IPS-18a (cell line): ENCODE results near the gene PCBP3.

Experiments used
- H3K27ac ChIP-seq: one replicate; pipeline ENCODE4 v1.5.1; 2013; ENCODE audit warnings: low read length
- H3K27me3 ChIP-seq: one replicate; pipeline ENCODE4 v1.6.1; 2013; ENCODE audit warnings: mild to moderate bottlenecking, low read length; ENCODE audit not compliant: control insufficient read depth, insufficient read depth
- H3K36me3 ChIP-seq: one replicate; pipeline ENCODE4 v1.6.1; 2013; ENCODE audit warnings: low read depth, low read length; ENCODE audit not compliant: control insufficient read depth
- H3K4me1 ChIP-seq: one replicate; pipeline ENCODE4 v1.6.1; 2013; ENCODE audit warnings: low read depth, low read length; ENCODE audit not compliant: control insufficient read depth
- H3K4me3 ChIP-seq: one replicate; pipeline ENCODE4 v1.5.1; 2013; ENCODE audit warnings: low read length
- H3K9ac ChIP-seq: one replicate; pipeline ENCODE4 v1.6.1; 2013; ENCODE audit warnings: mild to moderate bottlenecking, low read length, moderate library complexity
- H3K9me3 ChIP-seq: one replicate; pipeline ENCODE4 v1.6.1; 2013; ENCODE audit warnings: low read depth, low read length; ENCODE audit not compliant: control insufficient read depth

Gene PCBP3

GRCh38 chr21:45888386-45889009, 245.0 kb downstream of the PCBP3 start:
- no peak overlapping the region for H3K27ac ChIP-seq
- no peaks in the 10 kb centered on the region for H3K4me1 ChIP-seq
- H3K9ac ChIP-seq, result no peak overlapping the region
- no peaks in the 10 kb centered on the region for H3K27me3 ChIP-seq
- H3K4me3 ChIP-seq, result no peak overlapping the region
- H3K36me3 ChIP-seq, result no peaks in the 10 kb centered on the region
- no peaks in the 10 kb centered on the region for H3K9me3 ChIP-seq

DNA sequence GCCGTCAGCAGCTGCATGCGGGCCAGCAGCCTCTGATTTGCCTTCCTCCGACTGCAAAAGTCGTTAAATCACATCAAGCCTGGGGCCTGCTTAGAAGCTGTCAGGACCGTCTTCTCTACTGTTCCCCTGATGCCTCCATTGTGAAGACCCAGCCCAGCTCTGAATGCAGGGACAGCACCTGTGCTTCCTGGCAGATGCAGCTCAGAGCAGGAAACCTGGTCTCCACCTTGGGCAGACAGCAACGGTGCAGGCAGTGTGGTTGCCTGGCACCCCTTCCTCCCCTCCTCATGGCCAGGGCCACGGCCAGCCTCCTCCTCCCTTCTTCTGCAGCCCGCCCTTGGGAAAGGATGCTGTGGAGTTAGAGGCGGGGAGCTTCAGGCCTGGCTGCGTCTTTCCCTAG, 245.7 kb downstream of the PCBP3 start:
- no peaks in the 10 kb centered on the region for H3K4me1 ChIP-seq
- no peaks in the 10 kb centered on the region for H3K9me3 ChIP-seq
- H3K27me3 ChIP-seq, result no peaks in the 10 kb centered on the region
- H3K27ac ChIP-seq, result no peak overlapping the region
- no peak overlapping the region for H3K4me3 ChIP-seq
- H3K9ac ChIP-seq, result no peak overlapping the region
- H3K36me3 ChIP-seq, result no peaks in the 10 kb centered on the region

DNA sequence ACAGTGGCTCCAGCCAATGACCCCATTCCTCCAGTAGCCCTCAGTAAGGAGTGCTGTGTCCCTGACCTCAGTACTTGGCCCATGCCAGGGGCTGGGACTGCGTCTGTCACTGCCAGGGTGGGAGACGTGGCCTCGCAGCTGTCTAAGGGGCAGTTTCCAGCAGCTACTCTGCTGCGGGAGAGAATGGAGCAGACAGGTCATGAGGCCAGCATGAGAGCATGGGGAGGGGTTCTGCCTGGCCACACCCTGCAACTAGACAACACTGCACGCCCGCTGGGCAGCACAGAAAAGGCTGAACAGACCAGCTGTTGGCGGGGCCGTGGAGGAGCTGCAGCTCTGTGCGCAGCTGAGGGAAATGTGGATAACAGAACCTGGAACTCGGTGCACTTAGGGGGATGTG, 246.4 kb downstream of the PCBP3 start:
- Histone ChIP-seq H3K9ac (no peak overlapping the region), H3K9me3 (no peaks in the 10 kb centered on the region), H3K4me3 (no peak overlapping the region), H3K36me3 (no peaks in the 10 kb centered on the region), H3K27me3 (no peaks in the 10 kb centered on the region), H3K27ac (no peak overlapping the region), H3K4me1 (no peaks in the 10 kb centered on the region)

DNA sequence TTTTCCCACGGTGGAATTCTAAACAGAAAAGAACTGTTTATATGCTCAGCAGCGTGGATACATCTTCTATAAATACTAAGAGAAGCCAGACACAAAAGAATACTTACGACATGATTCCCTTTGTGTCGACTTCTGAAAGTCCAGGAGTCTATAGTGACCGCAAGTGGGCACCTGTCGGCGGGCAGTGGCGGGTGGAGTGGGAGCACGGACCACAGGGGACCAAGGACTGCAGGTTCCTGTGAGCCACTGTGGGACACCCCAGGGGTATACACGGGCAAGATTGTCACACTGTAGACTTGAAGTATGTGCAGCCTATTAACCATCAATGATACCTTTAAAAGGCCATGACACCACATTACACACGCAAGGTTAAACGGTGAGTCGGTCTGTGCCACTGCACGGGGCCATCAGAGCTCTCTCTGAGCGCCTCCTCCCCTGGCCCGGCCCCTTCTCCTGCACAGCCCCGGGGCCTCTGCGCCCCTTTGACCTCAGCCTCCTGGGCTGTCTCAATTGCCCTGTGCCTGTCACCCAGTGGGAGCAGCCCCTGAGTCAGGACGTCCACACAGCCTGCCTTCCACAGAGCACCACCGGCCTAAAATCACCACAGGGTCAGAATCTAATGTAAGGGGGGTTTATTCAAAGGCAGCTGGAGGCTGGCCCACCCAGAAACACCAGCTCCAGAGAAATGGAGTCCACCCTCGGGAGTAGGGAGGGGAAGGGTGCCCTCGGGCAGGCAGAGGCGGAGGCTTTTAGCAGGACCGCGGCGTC, 248.0 kb downstream of the PCBP3 start:
- H3K4me3 ChIP-seq, result no peak overlapping the region

GRCh38 chr21:45892156-45892915, 248.8 kb downstream of the PCBP3 start:
- Histone ChIP-seq H3K27ac (no peak overlapping the region), H3K9me3 (no peaks in the 10 kb centered on the region), H3K4me3 (no peak overlapping the region), H3K9ac (no peak overlapping the region), H3K27me3 (no peaks in the 10 kb centered on the region), H3K36me3 (no peaks in the 10 kb centered on the region), H3K4me1 (no peaks in the 10 kb centered on the region)

More for the DNA sequence above, 248.0 kb downstream of the PCBP3 start:
- no peak overlapping the region for H3K9ac ChIP-seq
- H3K4me1 ChIP-seq, result no peaks in the 10 kb centered on the region
- H3K27ac ChIP-seq, result no peak overlapping the region
- no peaks in the 10 kb centered on the region for H3K36me3 ChIP-seq
- no peaks in the 10 kb centered on the region for H3K9me3 ChIP-seq
- no peaks in the 10 kb centered on the region for H3K27me3 ChIP-seq

DNA sequence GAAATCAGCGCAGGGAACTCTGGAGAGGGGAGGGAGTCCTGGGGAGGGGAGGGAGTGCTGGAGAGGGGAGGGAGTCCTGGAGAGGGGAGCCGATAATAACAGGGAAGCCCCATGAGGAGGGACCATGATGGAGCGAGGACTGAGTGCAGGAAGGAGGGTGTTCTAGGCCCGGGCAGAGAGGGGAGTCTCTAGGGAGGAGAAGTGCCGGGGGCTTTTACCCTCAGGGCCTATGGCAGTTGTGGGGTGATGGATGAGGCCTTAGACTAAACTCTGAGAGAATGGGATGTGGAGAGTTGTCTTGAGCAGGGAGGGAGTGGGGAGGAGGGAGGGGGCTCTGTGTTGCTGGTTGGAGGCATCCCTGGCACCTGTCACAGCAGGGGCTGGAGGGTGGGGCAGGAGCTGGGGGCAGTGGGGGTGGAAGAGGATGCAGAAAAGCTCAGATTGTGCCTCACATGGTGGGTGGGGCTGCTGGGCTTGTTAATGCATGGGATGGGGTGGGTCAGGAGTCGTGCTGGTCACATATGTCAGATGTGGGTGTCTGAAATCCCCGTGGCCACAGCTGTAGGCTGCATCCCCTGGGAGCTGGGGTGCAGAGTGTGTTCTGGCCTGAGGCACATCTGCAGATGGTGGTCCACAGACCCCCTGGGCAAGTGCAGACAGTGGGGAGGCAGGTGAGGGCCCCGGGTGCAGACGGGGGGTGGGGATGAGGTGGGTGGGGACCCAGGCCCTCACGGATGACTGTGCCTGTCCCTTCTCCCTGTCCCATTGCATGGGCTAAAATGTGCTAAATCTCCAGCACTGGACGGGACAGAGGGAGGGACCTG, 249.6 kb downstream of the PCBP3 start:
- Histone ChIP-seq H3K27me3 (no peaks in the 10 kb centered on the region), H3K4me1 (no peaks in the 10 kb centered on the region), H3K36me3 (no peaks in the 10 kb centered on the region), H3K27ac (no peak overlapping the region), H3K9ac (no peak overlapping the region), H3K9me3 (no peaks in the 10 kb centered on the region), H3K4me3 (no peak overlapping the region)

- Histone ChIP-seq H3K4me3 (no peak overlapping the region), H3K27me3 (no peaks in the 10 kb centered on the region), H3K4me1 (no peaks in the 10 kb centered on the region), H3K9ac (no peak overlapping the region), H3K9me3 (no peaks in the 10 kb centered on the region), H3K27ac (no peak overlapping the region), H3K36me3 (no peaks in the 10 kb centered on the region)
Measured at GRCh38 chr21:45893740-45894449, 250.4 kb downstream of the PCBP3 start.

- no peaks in the 10 kb centered on the region for H3K36me3 ChIP-seq
- H3K4me1 ChIP-seq, result no peaks in the 10 kb centered on the region
- no peaks in the 10 kb centered on the region for H3K9me3 ChIP-seq
- no peak overlapping the region for H3K9ac ChIP-seq
- H3K4me3 ChIP-seq, result no peak overlapping the region
- H3K27ac ChIP-seq, result no peak overlapping the region
- H3K27me3 ChIP-seq, result no peaks in the 10 kb centered on the region
Measured at GRCh38 chr21:45894450-45894825, 250.9 kb downstream of the PCBP3 start.

GRCh38 chr21:45894906-45895777, 251.6 kb downstream of the PCBP3 start:
- Histone ChIP-seq H3K27ac (no peak overlapping the region), H3K9ac (no peak overlapping the region), H3K9me3 (no peaks in the 10 kb centered on the region), H3K27me3 (no peaks in the 10 kb centered on the region), H3K36me3 (no peaks in the 10 kb centered on the region), H3K4me1 (no peaks in the 10 kb centered on the region), H3K4me3 (no peak overlapping the region)

DNA sequence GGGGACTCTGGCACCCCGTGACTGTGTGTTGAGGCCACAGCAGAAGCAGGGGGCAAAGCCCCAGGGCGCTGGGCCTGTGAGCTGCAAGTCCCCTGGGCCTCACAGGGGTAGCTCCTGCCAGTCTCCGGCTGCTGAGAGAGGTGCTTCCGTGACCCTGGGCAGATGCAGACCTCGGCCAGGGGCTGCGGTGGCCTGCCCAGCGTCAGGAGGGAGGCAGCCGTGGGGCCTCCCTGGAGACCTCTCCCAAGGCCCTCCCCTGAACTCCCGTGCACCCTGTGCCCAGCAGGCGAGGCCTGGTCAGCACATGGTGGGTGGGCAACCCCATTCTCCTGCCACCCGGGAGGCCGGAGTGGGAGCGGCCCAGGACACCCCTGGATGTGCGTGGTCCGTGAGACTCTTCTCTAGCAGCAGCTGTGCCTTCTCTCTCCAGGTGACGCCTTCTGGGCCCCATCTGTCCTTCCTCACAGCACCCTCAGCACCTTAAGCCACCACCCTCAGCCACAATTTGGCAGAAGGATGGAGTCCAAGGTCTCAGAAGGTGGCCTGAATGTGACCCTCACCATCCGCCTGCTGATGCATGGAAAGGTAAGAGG, 252.3 kb downstream of the PCBP3 start:
- Histone ChIP-seq H3K36me3 (no peaks in the 10 kb centered on the region), H3K9ac (no peak overlapping the region), H3K9me3 (no peaks in the 10 kb centered on the region), H3K4me1 (no peaks in the 10 kb centered on the region), H3K4me3 (no peak overlapping the region), H3K27me3 (no peaks in the 10 kb centered on the region), H3K27ac (no peak overlapping the region)
